Activated B cell treated with CpG ODN at 0.5 μM for 24 hours (primary cell): ENCODE results near the gene HUWE1. TPM values are rescaled to one million over a fixed set of nuclear protein-coding genes. Genes with fewer than 3 reads are reported as not detected.

Source experiments
- ATAC-seq: fragments of 200-7000 bp; cut with Tn5 transposase; one replicate; pipeline ENCODE4 v1.10.0; 2021; ENCODE audit warnings: low read depth, mild to moderate bottlenecking, moderate library complexity
- CTCF ChIA-PET: fragments of 350-600 bp; sonication (Branson Sonifier 250); formaldehyde crosslinking; loops from one replicate; lab custom pipeline; 2021; ENCODE audit warnings: antibody characterized with exemption; lab: Charles Lee
- POLR2A ChIA-PET: fragments of 350-600 bp; sonication (Branson Sonifier 250); formaldehyde crosslinking; loops from one replicate; lab custom pipeline; 2021; ENCODE audit warnings: antibody characterized with exemption; lab: Charles Lee
- DNase-seq: peaks from one replicate; pipeline ENCODE4 v3.0.0; 2022
- H3K27ac Mint-ChIP-seq: one replicate; pipeline ENCODE4 v1.8.0; 2020; ENCODE audit warnings: mixed read lengths
- H3K27me3 Mint-ChIP-seq: one replicate; pipeline ENCODE4 v1.8.0; 2021; ENCODE audit warnings: mixed read lengths
- H3K36me3 Mint-ChIP-seq: one replicate; pipeline ENCODE4 v1.8.0; 2021; ENCODE audit warnings: low read depth, mixed read lengths
- H3K4me1 Mint-ChIP-seq: one replicate; pipeline ENCODE4 v1.8.0; 2021; ENCODE audit warnings: mixed read lengths
- H3K4me3 Mint-ChIP-seq: one replicate; pipeline ENCODE4 v1.8.0; 2020; ENCODE audit warnings: mild to moderate bottlenecking, mixed read lengths
- H3K9me3 Mint-ChIP-seq: one replicate; pipeline ENCODE4 v1.8.0; 2020; ENCODE audit warnings: mixed read lengths
- intact Hi-C: fragments of 100-400 bp; cut with micrococcal nuclease; formaldehyde crosslinking; loops from one replicate; pipeline ENCODE4 v1.15.1; 2024
- total RNA-seq: library from RNA; stranded (reverse); gene quantifications from 2 replicates; pipeline ENCODE4 v1.2.3, GENCODE V29; 2022
- TF ChIP-seq, protein P1 (sequence below): fragments of 200-600 bp; IDR thresholded peaks from one replicate; pipeline ENCODE4 v1.8.0; 2022; ENCODE audit warnings: antibody characterized with exemption, mild to moderate bottlenecking

The HUWE1 gene
- total RNA-seq, 1 donor from 2014 or later, result 257 TPM

DNA sequence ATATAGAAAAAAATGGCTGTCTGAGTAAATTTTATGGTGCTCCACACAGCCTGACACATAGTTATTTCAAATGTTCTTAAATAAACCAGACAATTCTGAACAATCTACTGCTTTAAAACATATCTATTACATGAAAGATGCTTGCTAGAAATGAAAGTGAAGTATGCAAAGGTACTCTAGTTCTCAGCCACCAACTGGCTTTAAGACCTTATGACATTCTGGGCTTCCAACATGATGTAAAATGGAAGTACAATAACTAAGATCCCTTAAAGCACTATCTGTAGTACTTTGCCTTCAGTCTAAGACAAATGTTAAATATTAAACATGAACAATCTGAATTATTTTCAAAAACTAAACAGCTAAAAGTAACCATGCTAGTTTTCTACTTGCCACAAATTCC, 17.3 kb downstream of the HUWE1 start:
- ChIA-PET POLR2A (no interaction called here), CTCF (no interaction called here)
- intact Hi-C loops, result loop anchor here (10.0 kb wide), 1 partner anchor 54 kb away; no protein-coding TSS in a partner anchor
- ATAC-seq (no peak), DNase-seq (no peak)
- TF ChIP-seq, protein P1, sequence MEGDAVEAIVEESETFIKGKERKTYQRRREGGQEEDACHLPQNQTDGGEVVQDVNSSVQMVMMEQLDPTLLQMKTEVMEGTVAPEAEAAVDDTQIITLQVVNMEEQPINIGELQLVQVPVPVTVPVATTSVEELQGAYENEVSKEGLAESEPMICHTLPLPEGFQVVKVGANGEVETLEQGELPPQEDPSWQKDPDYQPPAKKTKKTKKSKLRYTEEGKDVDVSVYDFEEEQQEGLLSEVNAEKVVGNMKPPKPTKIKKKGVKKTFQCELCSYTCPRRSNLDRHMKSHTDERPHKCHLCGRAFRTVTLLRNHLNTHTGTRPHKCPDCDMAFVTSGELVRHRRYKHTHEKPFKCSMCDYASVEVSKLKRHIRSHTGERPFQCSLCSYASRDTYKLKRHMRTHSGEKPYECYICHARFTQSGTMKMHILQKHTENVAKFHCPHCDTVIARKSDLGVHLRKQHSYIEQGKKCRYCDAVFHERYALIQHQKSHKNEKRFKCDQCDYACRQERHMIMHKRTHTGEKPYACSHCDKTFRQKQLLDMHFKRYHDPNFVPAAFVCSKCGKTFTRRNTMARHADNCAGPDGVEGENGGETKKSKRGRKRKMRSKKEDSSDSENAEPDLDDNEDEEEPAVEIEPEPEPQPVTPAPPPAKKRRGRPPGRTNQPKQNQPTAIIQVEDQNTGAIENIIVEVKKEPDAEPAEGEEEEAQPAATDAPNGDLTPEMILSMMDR, result no peak
- peaks cover 46% of the 10 kb centered on the region for H3K36me3 Mint-ChIP-seq
- no peak overlapping the region for H3K4me3 Mint-ChIP-seq
- H3K9me3 Mint-ChIP-seq, result no peaks in the 10 kb centered on the region
- no peaks in the 10 kb centered on the region for H3K27me3 Mint-ChIP-seq
- no peak overlapping the region for H3K27ac Mint-ChIP-seq
- H3K4me1 Mint-ChIP-seq, result peaks cover 7% of the 10 kb centered on the region

DNA sequence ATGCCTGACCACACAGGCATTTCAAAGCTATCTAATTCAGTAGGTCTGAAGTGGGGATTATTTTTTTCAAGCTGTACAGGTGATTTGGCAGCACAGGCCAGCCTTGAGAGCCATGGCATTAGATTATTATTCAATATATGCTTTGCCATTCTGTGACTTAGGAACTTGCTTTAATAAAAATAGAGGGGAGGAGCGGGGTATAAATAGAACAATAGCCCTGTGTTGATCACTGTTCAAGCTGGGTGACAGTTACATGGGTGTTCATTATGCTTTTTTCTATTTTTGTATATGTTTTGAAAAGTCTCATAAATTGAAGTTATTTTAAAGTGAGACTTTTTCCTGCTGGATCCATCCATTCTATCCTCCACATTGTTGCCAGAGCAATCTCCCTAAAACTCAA, 20.3 kb downstream of the HUWE1 start:
- DNase-seq (no peak), ATAC-seq (no peak)
- intact Hi-C loops, result loop anchor here (10.0 kb wide), 1 partner anchor 51 kb away; no protein-coding TSS in a partner anchor
- ChIA-PET POLR2A (no interaction called here), CTCF (no interaction called here)
- Mint-ChIP-seq H3K9me3 (no peaks in the 10 kb centered on the region), H3K4me1 (peaks cover 9% of the 10 kb centered on the region), H3K27me3 (no peaks in the 10 kb centered on the region), H3K4me3 (no peak overlapping the region), H3K36me3 (peaks cover 42% of the 10 kb centered on the region), H3K27ac (no peak overlapping the region)
- TF ChIP-seq, protein P1, result no peak

DNA sequence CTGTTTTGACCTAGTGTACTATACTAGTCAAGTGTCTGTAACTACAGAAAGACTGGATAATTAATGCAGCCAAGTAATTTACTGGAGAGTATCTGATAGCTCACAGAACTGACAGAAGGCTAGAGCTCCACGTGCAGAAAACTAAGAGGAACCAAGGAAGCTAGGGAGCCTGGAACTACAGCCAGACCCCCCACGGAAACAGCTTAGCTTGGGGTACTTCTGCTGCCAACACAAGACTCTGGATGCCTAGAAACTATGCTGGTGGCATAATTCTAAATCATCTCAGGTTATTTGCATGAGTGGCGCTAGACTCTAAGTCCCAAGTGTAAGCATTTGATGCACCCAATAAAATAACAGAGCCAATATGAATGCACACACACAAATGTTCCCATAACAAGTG, 26.5 kb downstream of the HUWE1 start:
- peaks cover 9% of the 10 kb centered on the region for H3K4me1 Mint-ChIP-seq
- DNase-seq (no peak), ATAC-seq (no peak)
- no peak overlapping the region for H3K27ac Mint-ChIP-seq
- TF ChIP-seq, protein P1, result no peak
- intact Hi-C loops, result loop anchor here (10.0 kb wide), 1 partner anchor 45 kb away; no protein-coding TSS in a partner anchor
- H3K36me3 Mint-ChIP-seq, result peaks cover 41% of the 10 kb centered on the region
- no peaks in the 10 kb centered on the region for H3K27me3 Mint-ChIP-seq
- CTCF ChIA-PET, result no interaction called here
- no peaks in the 10 kb centered on the region for H3K9me3 Mint-ChIP-seq
- POLR2A ChIA-PET, result no interaction called here
- H3K4me3 Mint-ChIP-seq, result no peak overlapping the region

DNA sequence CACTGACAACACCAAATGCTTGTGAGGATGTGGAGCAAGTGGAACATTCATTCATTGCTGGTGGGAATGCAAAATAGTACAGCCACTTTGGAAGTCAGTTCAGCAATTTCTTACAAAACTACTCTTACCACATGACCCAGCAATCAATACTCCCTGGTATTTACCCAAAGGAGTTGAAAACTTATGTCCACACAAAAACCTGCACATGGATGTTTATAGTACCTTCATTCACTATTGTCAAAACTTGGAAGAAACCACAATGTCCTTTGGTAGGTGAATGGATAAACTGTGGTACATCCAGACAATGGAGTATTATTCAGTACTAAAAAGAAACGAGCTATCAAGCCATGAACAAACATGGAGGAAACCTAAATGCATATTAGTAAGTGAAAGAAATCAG, 27.5 kb downstream of the HUWE1 start:
- Mint-ChIP-seq H3K4me1 (peaks cover 8% of the 10 kb centered on the region), H3K36me3 (peaks cover 43% of the 10 kb centered on the region)
- POLR2A ChIA-PET, result no interaction called here

DNA sequence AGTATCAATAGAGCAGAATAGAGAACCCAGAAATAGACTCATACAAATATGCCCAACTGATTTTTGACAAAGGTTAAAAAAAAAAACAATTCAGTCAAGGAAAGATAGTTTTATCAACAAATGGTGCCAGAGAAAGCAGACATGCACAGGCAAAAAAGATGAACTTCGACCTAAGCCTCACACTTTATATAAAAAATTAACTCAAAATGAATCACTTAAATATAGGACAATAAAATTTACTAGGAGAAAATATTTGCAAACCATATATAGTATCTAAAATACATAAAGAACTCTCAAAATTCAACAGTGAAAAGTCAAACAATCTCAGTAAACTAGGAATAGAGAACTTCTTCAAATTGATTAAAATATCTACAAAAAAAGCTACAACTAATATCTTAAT, 29.7 kb downstream of the HUWE1 start:
- no peaks in the 10 kb centered on the region for H3K9me3 Mint-ChIP-seq
- DNase-seq (no peak), ATAC-seq (no peak)
- ChIA-PET POLR2A (no interaction called here), CTCF (no interaction called here)
- TF ChIP-seq, protein P1, result no peak
- H3K4me1 Mint-ChIP-seq, result peaks cover 6% of the 10 kb centered on the region
- intact Hi-C loops, result no loop called here
- H3K27me3 Mint-ChIP-seq, result no peaks in the 10 kb centered on the region
- H3K27ac Mint-ChIP-seq, result no peak overlapping the region
- H3K4me3 Mint-ChIP-seq, result no peak overlapping the region
- peaks cover 46% of the 10 kb centered on the region for H3K36me3 Mint-ChIP-seq

More for the DNA sequence above, 27.5 kb downstream of the HUWE1 start:
- H3K4me3 Mint-ChIP-seq, result no peak overlapping the region
- CTCF ChIA-PET, result interaction anchor here (0.7 kb wide), 1 partner anchor 1830 kb away, joined by 3 read pairs; no protein-coding TSS in a partner anchor
- no peak for DNase-seq
- no peak overlapping the region for H3K27ac Mint-ChIP-seq
- no peaks in the 10 kb centered on the region for H3K9me3 Mint-ChIP-seq
- H3K27me3 Mint-ChIP-seq, result no peaks in the 10 kb centered on the region
- intact Hi-C loops, result no loop called here
- TF ChIP-seq, protein P1, result no peak
- ATAC-seq, result no peak
